HG03378 (cell line): Measurements from ENCODE around the gene RTKN.

Experiments
- ATAC-seq: cut with Tn5 transposase; IDR thresholded peaks from one replicate; pipeline ENCODE4 v1.9.1; 2021; ENCODE audit warnings: mild to moderate bottlenecking, moderate library complexity; ENCODE audit not compliant: unreplicated experiment

RTKN gene

DNA sequence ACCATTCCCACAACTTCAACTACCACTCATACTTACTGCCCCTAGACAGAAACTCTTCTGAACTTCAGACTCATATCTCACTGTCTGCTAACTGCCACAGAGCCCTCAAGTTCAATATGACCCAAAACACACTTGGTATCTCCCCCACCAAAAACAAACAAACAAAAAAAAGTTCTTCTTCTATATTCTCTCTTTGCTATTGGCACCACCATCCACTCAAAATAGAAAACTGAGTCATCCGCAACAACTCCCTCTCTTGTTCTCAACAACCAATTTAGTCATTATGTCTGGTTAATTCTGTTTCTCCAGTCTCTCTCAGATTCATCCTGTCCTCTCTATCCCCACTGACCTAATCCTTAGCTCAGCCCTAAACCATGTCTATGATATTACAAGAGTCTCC, 54.4 kb downstream of the RTKN start:
- no peak for ATAC-seq

GRCh38 chr2:74385396-74385795, 56.3 kb downstream of the RTKN start:
- ATAC-seq, result no peak

GRCh38 chr2:74384051-74384450, 57.7 kb downstream of the RTKN start:
- ATAC-seq, result no peak

- no peak for ATAC-seq
Measured at GRCh38 chr2:74383254-74383653, 58.5 kb downstream of the RTKN start.

DNA sequence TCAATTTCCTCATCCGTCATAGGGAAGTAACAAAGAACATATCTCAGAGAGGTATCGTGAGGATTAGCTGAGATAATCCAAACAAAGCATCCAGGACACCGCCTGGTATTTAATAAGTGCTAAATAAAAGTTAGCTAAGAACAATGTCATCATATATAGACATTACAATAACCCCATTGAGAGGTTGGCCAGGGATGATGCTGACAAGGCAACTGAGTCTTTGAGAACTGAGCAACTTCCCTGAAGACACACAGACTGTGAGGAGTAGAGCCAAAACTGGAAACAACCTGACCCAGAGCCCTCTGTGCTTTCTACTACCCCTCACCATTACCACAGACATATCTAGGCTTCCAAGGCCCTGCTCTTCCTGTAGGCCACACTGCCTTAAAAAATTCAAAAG, 60.0 kb downstream of the RTKN start:
- no peak for ATAC-seq

- no peak for ATAC-seq
Measured at GRCh38 chr2:74379851-74380789, 61.6 kb downstream of the RTKN start, which contains the start of gene DCTN1. TSS of gene DCTN1 (minus strand) at chr2:74380311. CDS start at chr2:74380037, 274 bp downstream.

DNA sequence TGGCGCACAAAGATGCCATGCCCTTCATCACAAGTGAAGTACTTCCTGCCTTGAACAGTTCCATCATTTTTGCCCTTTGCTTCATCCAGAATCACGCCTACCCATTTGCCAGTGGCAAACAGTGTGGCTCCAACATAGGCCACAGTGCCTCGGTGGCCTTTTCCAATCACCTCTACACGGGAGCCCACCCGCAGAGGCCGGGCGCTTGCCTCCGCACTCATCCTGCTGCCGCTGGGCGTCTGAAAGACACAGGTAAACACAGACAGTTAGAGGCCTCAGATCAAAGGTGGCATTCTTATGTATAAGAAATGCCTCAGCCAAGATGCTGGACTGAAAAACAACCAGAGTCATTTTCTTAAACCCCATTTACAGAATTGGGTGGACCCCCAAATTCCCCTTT, 63.7 kb downstream of the RTKN start:
- ATAC-seq, result no peak

GRCh38 chr2:74375838-74376237, 65.9 kb downstream of the RTKN start:
- ATAC-seq, result no peak
